Cardiac fibroblast (primary cell): ENCODE measurements around the gene POMP.

Experiments used
- DNase-seq, 2 donors: peaks; one replicate each; pipeline versions ENCODE4 v3.0.0 to v3.0.0-alpha.2; 2010; ENCODE audit warnings: low read depth in 2 of 2
- H3K4me3 ChIP-seq, 2 donors: replicated peaks in 1 of 2; 1 replicate in 1 of 2; 2 replicates in 1 of 2; pipeline ENCODE4 v1.5.1; 2011; ENCODE audit warnings: low read depth in 2 of 2, low read length in 2 of 2, mild to moderate bottlenecking in 2 of 2, moderate library complexity in 1 of 2
- TF ChIP-seq, protein P1 (sequence below): IDR thresholded peaks from one replicate; pipeline ENCODE4 v1.5.1; 2011; ENCODE audit warnings: low read depth, mild to moderate bottlenecking, low read length, inconsistent platforms

Gene POMP, protein sequence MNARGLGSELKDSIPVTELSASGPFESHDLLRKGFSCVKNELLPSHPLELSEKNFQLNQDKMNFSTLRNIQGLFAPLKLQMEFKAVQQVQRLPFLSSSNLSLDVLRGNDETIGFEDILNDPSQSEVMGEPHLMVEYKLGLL

DNA sequence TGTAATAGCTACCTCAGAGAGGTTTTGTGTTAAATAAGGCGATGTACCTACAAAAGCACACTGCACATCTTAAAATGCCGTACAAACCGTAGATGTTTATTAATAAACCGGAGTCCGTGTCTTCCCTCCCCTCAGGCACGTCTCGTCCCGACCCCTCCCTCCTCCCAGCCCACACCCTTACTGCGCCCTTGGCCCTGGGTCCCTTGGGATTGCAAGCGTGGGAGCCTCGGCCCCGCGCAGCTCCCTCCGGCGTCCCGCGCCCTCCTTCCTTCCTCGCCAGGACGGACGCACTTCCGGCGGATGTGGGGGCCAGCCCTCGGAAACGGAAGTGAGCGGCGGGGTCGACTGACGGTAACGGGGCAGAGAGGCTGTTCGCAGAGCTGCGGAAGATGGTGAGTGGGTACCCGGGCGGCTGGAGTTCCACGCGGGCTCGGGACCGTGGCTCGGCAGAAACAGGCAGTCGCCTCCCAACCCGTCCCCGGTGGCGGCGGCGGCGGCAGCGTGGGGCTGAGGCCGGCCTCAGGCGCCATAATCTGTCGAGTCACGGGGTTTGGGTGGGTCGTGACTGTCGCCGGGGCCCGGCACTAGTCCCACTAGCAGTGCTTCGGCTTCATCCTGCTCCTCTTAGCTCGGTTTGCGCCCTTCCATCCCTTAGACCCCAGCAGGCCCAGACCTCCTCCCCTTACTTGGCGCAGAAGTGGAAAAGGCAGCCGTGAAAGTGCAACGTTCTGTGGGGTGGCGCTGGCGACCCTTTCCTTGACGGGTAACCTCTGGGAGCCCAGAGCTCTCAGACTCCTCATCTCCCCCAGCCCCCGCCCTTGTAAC, at the start of gene POMP:
POMP (plus strand) TSS at position 335 of the 825 bp plus-strand sequence; CDS start at position 390, 55 bp downstream.
- H3K4me3 ChIP-seq: peak within 1 kb of the TSS; percentile 91 to 99
- peak; percentile 98 for DNase-seq

GRCh38 chr13:28609381-28609780, 49.5 kb upstream of the POMP start:
- DNase-seq: no peak
- TF ChIP-seq, protein P1, sequence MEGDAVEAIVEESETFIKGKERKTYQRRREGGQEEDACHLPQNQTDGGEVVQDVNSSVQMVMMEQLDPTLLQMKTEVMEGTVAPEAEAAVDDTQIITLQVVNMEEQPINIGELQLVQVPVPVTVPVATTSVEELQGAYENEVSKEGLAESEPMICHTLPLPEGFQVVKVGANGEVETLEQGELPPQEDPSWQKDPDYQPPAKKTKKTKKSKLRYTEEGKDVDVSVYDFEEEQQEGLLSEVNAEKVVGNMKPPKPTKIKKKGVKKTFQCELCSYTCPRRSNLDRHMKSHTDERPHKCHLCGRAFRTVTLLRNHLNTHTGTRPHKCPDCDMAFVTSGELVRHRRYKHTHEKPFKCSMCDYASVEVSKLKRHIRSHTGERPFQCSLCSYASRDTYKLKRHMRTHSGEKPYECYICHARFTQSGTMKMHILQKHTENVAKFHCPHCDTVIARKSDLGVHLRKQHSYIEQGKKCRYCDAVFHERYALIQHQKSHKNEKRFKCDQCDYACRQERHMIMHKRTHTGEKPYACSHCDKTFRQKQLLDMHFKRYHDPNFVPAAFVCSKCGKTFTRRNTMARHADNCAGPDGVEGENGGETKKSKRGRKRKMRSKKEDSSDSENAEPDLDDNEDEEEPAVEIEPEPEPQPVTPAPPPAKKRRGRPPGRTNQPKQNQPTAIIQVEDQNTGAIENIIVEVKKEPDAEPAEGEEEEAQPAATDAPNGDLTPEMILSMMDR: no peak
- H3K4me3 ChIP-seq: no peak overlapping the region

More for the DNA sequence above, at the start of gene POMP:
- TF ChIP-seq, protein P1: no peak

- TF ChIP-seq, protein P1: no peak
- no peak overlapping the region for H3K4me3 ChIP-seq
- DNase-seq: peak; percentile 20 to 56
Observed at GRCh38 chr13:28609926-28610325, 49.0 kb upstream of the POMP start.

DNA sequence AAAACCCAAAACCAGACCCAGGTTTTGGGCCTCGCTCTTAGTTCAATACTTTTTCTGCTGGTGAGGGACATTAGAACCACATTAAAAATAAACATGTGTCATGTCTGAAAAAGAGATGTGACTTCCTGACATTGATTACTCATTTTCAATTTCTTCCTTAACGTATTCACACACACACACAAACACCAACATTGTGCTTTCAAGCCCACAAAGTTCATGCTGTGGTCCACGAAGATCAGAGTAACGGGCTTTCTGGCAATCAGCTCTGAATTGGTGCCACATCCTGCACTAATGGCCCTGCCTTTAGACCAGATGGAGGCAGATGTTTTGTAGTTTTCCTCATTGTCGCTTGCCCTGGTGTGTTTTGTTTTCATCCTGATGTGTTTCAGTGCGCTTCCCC, 47.9 kb upstream of the POMP start:
- no peak overlapping the region for H3K4me3 ChIP-seq
- TF ChIP-seq, protein P1: no peak
- DNase-seq: no peak

DNA sequence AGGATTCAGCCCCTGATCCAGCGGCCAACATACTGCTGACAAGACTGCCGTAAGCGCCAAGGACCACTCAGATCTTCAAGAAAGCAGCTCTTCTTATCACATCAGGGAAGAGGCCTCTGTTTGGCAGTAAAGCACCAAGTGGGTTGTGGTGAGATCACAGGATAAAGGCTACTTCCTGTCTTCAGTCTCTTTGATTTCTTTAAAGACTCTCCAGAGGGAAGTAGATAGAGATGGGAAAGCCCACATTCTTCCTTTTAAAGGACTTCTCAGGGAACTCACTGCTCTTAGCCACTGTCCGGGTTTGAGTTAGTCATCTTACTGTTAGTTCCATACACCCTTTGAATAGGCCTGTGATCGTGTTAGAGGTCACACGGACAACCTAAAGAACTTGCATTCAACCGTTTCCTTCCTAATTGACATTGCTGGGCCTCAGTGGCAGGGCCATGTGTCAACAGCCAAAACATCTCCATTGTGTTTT, 47.2 kb upstream of the POMP start:
- DNase-seq: peak; percentile 7 to 15
- H3K4me3 ChIP-seq: no peak overlapping the region
- TF ChIP-seq, protein P1: no peak

DNA sequence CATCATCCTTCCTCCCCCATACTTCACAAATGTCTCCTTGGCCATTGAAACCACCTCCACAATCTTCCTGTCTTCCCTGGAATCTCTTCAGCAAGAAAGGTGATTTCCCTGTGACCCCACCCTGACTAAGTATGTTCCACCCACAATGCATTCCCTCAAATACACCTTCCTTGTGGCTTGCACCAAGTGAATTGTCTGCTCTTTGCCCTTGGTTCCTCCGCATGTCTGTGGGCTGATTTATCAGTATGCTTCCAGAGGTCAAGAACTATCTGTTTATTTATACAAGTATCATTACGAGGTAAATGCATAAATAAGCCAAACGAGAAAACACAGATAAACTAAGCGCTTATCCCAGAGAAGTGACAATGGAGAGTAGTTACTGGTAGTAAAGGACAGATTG, 45.4 kb upstream of the POMP start:
- H3K4me3 ChIP-seq: no peak overlapping the region
- TF ChIP-seq, protein P1: no peak
- no peak for DNase-seq
